GM11168 (cell line): ENCODE data around the gene CORIN.
"Not testable (repeated sequence)": the region's sequence is repeated elsewhere in the genome, so short reads cannot be mapped to it uniquely, and the experiment has no call there.

ENCODE experiments used
- in situ Hi-C: fragments of 300-500 bp; cut with MboI; formaldehyde crosslinking; loops from one replicate; pipeline ENCODE4 v1.12.0; 2022; ENCODE audit warnings: low sequenced_read_pairs; ENCODE audit not compliant: unreplicated experiment

The CORIN gene

DNA sequence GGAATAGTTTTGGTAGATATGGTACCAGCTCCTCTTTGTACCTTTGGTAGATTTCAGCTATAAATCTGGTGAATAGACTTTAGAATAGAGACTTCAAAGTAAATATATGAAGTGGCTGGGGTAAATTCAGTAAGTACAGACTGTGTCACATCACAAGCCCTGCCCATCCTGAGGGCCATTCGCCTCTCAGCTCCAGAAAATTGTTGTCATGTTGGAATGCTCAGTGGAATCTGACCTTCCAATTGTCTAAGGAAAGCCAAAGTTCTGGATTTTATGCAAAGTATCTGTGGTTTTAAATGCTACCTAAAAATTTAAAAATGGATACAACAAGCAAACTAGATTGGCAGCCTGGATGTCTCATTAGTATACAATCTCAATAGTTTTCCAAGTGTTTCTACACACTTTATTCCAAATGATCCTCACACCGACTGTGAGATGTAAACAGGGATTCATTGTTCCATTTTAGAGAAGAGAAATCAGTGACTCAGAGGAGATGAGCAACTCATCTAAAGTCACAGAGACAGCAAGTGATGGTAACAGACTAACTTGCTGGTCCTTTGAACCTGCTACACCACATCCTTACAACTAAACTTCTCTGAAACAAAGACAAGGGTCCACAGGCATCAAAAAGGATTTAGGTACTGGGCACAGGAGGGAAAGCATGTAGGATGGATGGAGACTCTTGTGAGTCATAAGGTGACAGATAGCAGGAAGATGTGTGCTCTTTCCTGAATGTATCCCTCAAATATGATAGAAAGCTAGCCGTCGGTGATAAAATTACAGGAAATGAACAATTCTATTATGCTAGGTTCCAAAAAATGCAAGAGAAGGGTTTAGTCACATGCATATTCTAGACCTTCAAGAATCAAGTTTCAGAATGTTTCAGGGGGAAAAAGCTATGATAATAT lies 225.5 kb downstream of the CORIN start:
- in situ Hi-C loops = no loop called here

GRCh38 chr4:47606482-47606881 lies 231.4 kb downstream of the CORIN start:
- in situ Hi-C loops = no loop called here

DNA sequence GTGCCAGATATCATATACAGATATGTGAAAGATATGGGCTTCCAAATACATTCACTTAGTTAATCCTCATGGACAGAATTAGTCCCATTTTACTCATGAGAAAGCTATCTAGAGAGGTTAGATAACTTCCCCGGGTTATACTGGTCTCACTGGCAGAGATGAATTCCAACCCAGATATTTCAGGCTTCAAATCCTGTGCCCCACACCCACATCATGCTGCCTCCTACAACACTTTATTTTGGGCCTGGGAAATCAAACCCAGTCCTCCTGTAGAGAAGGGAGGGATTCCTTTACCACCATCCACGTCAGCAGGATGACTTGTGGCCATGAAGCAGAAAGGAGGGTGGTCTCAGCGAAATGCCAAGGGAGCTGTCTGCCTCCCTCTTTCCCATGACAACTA lies 239.0 kb downstream of the CORIN start:
- in situ Hi-C loops = no loop called here

DNA sequence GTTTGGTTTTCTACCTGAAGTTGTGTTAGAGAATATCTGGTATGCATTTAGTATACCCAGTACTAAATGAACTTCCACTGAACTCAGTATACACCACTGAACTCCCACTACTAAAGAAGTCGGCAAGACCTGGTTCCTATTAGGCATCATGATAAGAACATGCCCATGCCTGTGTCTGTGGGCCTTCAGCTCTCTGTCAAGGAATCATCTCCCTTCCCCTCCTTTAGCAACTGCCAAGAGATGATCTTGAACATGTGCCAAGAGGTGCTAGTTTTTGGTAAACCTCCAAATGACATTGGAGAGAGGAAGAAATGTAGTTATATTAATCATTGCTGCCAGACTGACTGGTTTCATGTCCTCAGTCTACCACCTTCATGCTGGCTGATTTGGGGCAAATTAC lies 239.5 kb downstream of the CORIN start:
- in situ Hi-C loops = no loop called here

- in situ Hi-C loops = no loop called here
Measured at GRCh38 chr4:47597696-47598095, 240.2 kb downstream of the CORIN start.

DNA sequence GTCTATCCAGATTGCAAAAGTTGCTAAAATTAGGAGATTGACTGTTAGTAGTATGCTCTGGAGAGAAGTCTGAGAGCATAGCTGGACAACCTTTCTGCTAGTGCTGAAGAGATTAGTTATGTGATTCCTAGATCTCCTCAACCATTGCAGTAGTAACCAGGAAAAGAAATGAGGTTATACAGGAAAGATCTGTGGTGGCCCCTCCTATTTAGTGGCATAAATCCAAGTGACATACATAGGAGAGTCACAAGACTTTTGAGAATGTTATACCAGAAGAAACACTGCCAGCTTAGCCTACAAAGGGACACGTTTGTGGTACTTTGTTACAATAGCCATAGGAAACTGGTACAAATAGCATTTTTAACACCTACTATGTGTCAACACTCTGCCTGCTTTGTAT lies 247.5 kb downstream of the CORIN start:
- in situ Hi-C loops = no loop called here

- in situ Hi-C loops = no loop called here
Measured at GRCh38 chr4:47579235-47579634, 258.6 kb downstream of the CORIN start.

DNA sequence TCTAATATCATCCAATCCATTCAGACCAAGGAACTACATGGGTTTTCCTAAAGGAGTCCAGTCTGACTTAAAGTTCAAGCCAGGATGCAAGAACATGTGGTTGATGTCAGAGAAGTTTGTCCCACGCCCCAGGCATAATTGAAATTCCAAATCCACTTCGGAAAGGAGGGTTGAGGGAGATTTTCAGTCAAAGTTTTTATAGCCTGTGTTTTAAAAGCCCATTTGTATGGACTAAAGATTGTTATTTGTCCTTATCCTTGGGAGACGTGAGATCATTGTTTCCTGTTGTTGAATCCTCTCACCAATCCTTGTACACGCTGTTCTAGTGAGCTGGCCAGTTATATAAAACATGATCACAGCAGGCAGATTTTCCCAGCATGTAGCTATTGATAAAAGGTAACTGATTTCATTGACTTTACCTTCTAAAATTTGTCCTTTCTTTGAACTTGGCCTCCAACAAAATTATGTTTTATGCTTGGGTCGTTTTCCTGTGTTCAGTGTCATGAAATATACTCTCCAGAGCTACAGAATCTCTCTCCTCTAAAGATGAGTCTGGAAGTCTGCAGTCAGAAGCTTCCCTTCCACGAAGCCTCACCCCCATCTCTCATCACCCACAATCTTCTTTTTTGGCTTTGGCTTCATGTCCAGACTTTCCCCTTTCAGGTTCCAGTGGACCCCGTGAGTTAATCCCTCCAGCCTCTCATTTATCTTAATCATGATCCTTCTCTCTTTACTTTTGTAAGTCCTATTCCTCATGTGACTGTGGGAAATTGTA lies 259.9 kb downstream of the CORIN start:
- in situ Hi-C loops = no loop called here

GRCh38 chr4:47572981-47573380 lies 264.9 kb downstream of the CORIN start:
- in situ Hi-C loops = no loop called here

DNA sequence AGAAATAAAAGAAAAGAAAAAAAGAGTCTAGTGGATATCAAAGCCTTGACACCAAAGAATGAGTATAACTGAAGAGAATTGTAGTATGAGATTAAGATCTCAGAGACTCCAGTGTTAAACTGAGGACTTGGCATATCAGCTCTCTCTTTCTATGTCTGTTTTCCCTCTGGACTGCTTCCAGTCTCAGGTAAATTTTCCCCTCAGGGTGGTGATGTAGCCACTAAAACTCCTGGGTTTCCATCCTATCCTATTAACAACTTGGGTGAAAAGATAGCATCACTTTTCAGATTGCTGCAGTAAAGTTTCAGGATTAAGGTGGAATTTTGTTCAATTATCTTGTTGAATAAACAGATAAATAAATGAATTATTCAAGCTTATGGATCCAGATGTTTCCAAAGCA lies 267.1 kb downstream of the CORIN start:
- in situ Hi-C loops = no loop called here

GRCh38 chr4:47567511-47567910 lies 270.4 kb downstream of the CORIN start:
- in situ Hi-C loops = no loop called here

- in situ Hi-C loops = no loop called here
Measured at GRCh38 chr4:47566969-47567368, 270.9 kb downstream of the CORIN start.

- in situ Hi-C loops = no loop called here
Measured at GRCh38 chr4:47566566-47566965, 271.3 kb downstream of the CORIN start.

GRCh38 chr4:47562297-47562696 lies 275.6 kb downstream of the CORIN start:
- in situ Hi-C loops = no loop called here

- in situ Hi-C loops = no loop called here
Measured at GRCh38 chr4:47561331-47561730, 276.5 kb downstream of the CORIN start.

DNA sequence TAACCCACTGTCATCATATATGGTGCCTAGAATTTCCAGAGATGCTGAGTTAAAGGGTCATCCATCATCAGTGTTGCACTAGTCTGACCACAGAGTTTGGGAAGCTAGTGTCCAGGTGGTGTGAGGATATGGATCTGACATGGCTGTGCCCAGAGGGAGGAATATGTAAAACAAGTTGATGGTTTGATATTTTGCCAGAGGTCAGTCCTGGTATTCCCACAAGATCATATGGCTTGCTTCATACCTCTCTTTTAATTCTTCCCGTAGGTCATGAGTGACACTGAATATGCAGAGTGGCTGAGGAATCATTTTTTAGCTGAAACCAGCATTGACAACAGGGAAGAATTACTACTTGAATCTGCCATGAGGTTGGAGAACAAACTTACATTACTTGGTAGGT lies 277.2 kb downstream of the CORIN start:
- in situ Hi-C loops = no loop called here

- in situ Hi-C loops = no loop called here
Measured at GRCh38 chr4:47557255-47557654, 280.6 kb downstream of the CORIN start.

DNA sequence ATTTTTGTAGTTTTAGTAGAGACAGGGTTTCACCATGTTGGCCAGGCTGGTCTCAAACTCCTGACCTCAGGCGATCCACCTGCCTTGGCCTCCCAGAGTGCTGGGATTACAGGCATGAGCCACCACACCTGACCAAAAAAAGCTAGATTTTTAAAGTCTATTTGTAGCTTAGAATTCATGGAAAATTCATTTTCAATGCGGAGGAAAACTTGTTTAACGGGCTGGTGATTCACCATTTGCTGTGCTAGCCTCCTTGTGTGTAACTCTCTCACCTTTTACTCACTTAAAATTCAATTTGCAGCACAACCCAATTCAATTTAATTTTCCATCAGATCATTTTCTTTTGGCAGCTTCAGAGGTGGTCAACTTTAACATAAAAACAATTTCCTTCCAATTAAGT lies 281.9 kb downstream of the CORIN start:
- in situ Hi-C loops = not testable (repeated sequence)

GRCh38 chr4:47553329-47554125 lies 284.3 kb downstream of the CORIN start:
- in situ Hi-C loops = no loop called here

- in situ Hi-C loops = no loop called here
Measured at GRCh38 chr4:47551682-47552081, 286.2 kb downstream of the CORIN start.
